GM23338 (cell line): ENCODE results near the gene WDR74. TPM values are rescaled to one million over a fixed set of nuclear protein-coding genes. Genes with fewer than 3 reads are reported as not detected.
A peak's percentile ranks its signal among the peaks of the same experiment; 100 is the strongest.

Source experiments
- ATAC-seq: fragments of 200-7000 bp; cut with Tn5 transposase; 3 replicates; pipeline ENCODE4 v1.9.1; 2020
- DNase-seq: peaks from one replicate; pipeline ENCODE4 v3.0.0-alpha.2; 2015; ENCODE audit warnings: low spot score
- H2AFZ ChIP-seq: fragments of 200-600 bp; sonication (generic); 2 replicates; pipeline ENCODE4 v1.8.0; 2016; ENCODE audit warnings: antibody characterized with exemption, mild to moderate bottlenecking, moderate library complexity
- H3F3A ChIP-seq: fragments of 200-600 bp; sonication (generic); replicated peaks from 2 replicates; pipeline ENCODE4 v1.8.0; 2017; ENCODE audit warnings: antibody characterized with exemption, mixed run types, low read depth
- H3K27ac ChIP-seq: fragments of 200-600 bp; sonication (generic); 2 replicates; pipeline ENCODE4 v1.6.1; 2016; ENCODE audit warnings: low read depth
- H3K27me3 ChIP-seq: fragments of 200-600 bp; sonication (generic); 2 replicates; pipeline ENCODE4 v1.8.0; 2016; ENCODE audit warnings: mild to moderate bottlenecking, mixed run types, moderate library complexity; ENCODE audit not compliant: insufficient read depth
- H3K36me3 ChIP-seq: fragments of 200-600 bp; sonication (generic); 2 replicates; pipeline ENCODE4 v1.8.0; 2016; ENCODE audit warnings: mild to moderate bottlenecking; ENCODE audit not compliant: insufficient read depth
- H3K4me1 ChIP-seq: fragments of 200-600 bp; sonication (generic); 2 replicates; pipeline ENCODE4 v1.8.0; 2016; ENCODE audit warnings: mild to moderate bottlenecking, moderate library complexity; ENCODE audit not compliant: insufficient read depth
- H3K4me2 ChIP-seq: fragments of 200-600 bp; sonication (generic); 2 replicates; pipeline ENCODE4 v1.7.1; 2017; ENCODE audit warnings: mixed run types
- H3K4me3 ChIP-seq: fragments of 200-600 bp; sonication (generic); 2 replicates; pipeline ENCODE4 v1.6.1; 2016; ENCODE audit warnings: mixed run types
- H3K79me2 ChIP-seq: fragments of 200-600 bp; sonication (generic); replicated peaks from 2 replicates; pipeline ENCODE4 v1.8.0; 2017; ENCODE audit warnings: mild to moderate bottlenecking; ENCODE audit not compliant: insufficient read depth
- H3K9me2 ChIP-seq: fragments of 200-600 bp; sonication (generic); 2 replicates; pipeline ENCODE4 v1.8.0; 2017; ENCODE audit not compliant: insufficient read depth
- H4K20me1 ChIP-seq: fragments of 200-600 bp; sonication (generic); replicated peaks from 2 replicates; pipeline ENCODE4 v1.8.0; 2017; ENCODE audit warnings: mild to moderate bottlenecking; ENCODE audit not compliant: insufficient read depth
- H3K27ac Mint-ChIP-seq: 2 replicates; pipeline ENCODE4 v1.8.0; 2020; ENCODE audit warnings: inconsistent platforms, mild to moderate bottlenecking, moderate library complexity, mixed read lengths
- H3K27me3 Mint-ChIP-seq: 3 replicates; pipeline ENCODE4 v1.8.0; 2022; ENCODE audit warnings: low read depth, mild to moderate bottlenecking, moderate library complexity, mixed read lengths, inconsistent platforms; ENCODE audit not compliant: insufficient read depth, poor library complexity
- H3K36me3 Mint-ChIP-seq: 3 replicates; pipeline ENCODE4 v1.8.0; 2021; ENCODE audit warnings: low read depth, mild to moderate bottlenecking, inconsistent platforms, moderate library complexity, mixed read lengths
- H3K4me1 Mint-ChIP-seq: 3 replicates; pipeline ENCODE4 v1.8.0; 2020; ENCODE audit warnings: mild to moderate bottlenecking, inconsistent platforms, mixed read lengths
- H3K4me3 Mint-ChIP-seq: 3 replicates; pipeline ENCODE4 v1.8.0; 2021; ENCODE audit warnings: moderate library complexity, mild to moderate bottlenecking, inconsistent platforms, mixed read lengths
- H3K9me3 Mint-ChIP-seq: 3 replicates; pipeline ENCODE4 v1.8.0; 2020; ENCODE audit warnings: moderate library complexity, mild to moderate bottlenecking, inconsistent platforms, mixed read lengths
- CREB1 ChIP-seq: fragments of 250-450 bp; sonication (Bioruptor Pico); IDR thresholded peaks from 2 replicates; pipeline ENCODE4 v1.5.0; 2020; ENCODE audit warnings: low read depth, mild to moderate bottlenecking, moderate library complexity
- EZH2 ChIP-seq: fragments of 200-600 bp; sonication (generic); IDR thresholded peaks from one replicate; pipeline ENCODE4 v1.8.0; 2017; ENCODE audit warnings: antibody characterized with exemption, mild to moderate bottlenecking, low read depth; ENCODE audit not compliant: unreplicated experiment
- JUNB ChIP-seq: IDR thresholded peaks from one replicate; pipeline ENCODE4 v1.6.1; 2016; ENCODE audit warnings: antibody characterized with exemption; ENCODE audit not compliant: unreplicated experiment
- NANOG ChIP-seq: IDR thresholded peaks from 2 replicates; pipeline ENCODE4 v1.6.1; 2016; ENCODE audit warnings: antibody characterized with exemption, borderline replicate concordance
- POLR2AphosphoS5 ChIP-seq: IDR thresholded peaks from 2 replicates; pipeline ENCODE4 v1.6.1; 2016; ENCODE audit warnings: antibody characterized with exemption, low read depth
- ZNF331 ChIP-seq: fragments of 250-450 bp; sonication (Bioruptor Pico); IDR thresholded peaks from 2 replicates; pipeline ENCODE4 v1.5.0; 2020; ENCODE audit warnings: low read depth, mild to moderate bottlenecking, moderate library complexity
- polyA plus RNA-seq: library from polyadenylated mRNA; unstranded; fragments of >200 nt; fragmentation: Nextera tagmentation; extraction: Ambion mirVana; gene quantifications from 2 replicates; pipeline ENCODE4 v1.2.1, GENCODE V29; 2016
- total RNA-seq: library from RNA; depleted of rRNA; stranded (reverse); fragments of >200 nt; shearing (Covaris generic); gene quantifications from 2 replicates; pipeline ENCODE4 v1.2.3, GENCODE V29; 2014
- TF ChIP-seq, protein P1 (sequence below): IDR thresholded peaks from 2 replicates; pipeline ENCODE4 v1.6.1; 2016; ENCODE audit warnings: antibody characterized with exemption
- TF ChIP-seq, protein P2 (sequence below): fragments of 250-450 bp; sonication (Bioruptor Pico); IDR thresholded peaks from 2 replicates; pipeline ENCODE4 v1.5.0; 2020; ENCODE audit warnings: mild to moderate bottlenecking, moderate library complexity
- TF ChIP-seq, protein P3 (sequence below), 2 experiments: fragments of 200-600 bp in 1 of 2; sonication (generic) in 1 of 2; conservative IDR thresholded peaks; 2 replicates each; pipeline versions ENCODE4 v1.5.1 to v1.6.1; 2016 to 2017; ENCODE audit warnings: antibody characterized with exemption in 2 of 2, low read depth in 2 of 2, mild to moderate bottlenecking in 2 of 2, moderate library complexity in 1 of 2

WDR74 gene
- total and polyA plus RNA-seq, 2 experiments from 2014 or later, result 94.4 to 136 TPM

DNA sequence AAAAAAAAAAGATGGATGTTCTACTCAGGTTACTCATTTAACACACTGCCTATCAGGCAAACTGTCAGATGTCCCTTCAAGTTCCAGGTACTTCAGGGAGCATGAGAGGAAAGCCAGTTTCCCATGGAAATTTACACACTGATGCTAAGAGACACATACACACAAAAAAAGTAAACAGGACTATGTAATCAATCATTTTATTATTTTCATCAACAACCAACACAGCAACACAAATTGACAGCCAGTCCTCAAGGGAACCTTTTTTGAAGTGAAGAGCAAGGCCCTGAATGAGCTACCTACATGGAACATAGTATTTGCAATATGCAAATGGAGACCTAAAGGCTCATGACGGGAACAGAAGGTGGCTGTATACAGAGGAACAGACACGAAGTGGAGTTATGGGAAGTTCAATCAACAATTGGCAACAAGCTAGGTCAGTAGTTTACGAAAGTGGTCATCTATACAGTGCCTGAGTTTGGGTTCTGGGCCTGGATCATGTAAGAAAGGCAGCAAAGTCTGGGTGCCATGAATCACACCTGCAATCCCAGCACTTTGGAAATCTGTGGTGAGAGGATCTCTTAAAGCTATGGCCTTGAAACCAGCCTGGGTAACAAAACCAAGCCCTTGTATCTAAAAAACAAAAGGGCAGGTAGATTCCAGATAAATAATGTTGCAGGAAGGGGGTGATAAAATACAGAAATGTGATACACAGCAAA lies 12.6 kb upstream of the WDR74 start:
- Mint-ChIP-seq H3K4me3 (peak overlapping the region; percentile 98), H3K36me3 (peaks cover 72% of the 10 kb centered on the region), H3K9me3 (peaks cover 30% of the 10 kb centered on the region), H3K27ac (peak overlapping the region; percentile 72), H3K27me3 (peaks cover 69% of the 10 kb centered on the region), H3K4me1 (peaks cover 22% of the 10 kb centered on the region; the same call in 2 of the 3 replicates)
- Histone ChIP-seq H3K4me3 (peak overlapping the region; percentile 100), H3K79me2 (peaks cover 44% of the 10 kb centered on the region), H3F3A (peaks cover 58% of the 10 kb centered on the region), H3K27me3 (no peaks in the 10 kb centered on the region), H3K4me2 (0 out of 2 replicates have a peak overlapping the region, but pooled peaks have one; percentile 11), H2AFZ (no peak overlapping the region), H3K36me3 (peaks cover 36% of the 10 kb centered on the region), H3K27ac (peak overlapping the region; percentile 97), H4K20me1 (peaks cover 21% of the 10 kb centered on the region), H3K9me2 (no peaks in the 10 kb centered on the region), H3K4me1 (peaks cover 19% of the 10 kb centered on the region; the same call in 1 of the 2 replicates)
- ATAC-seq (no peak), DNase-seq (peak; percentile 24)
- TF ChIP-seq JUNB (no peak), NANOG (0 out of 2 replicates have a peak, but pooled peaks have one; percentile 1)

DNA sequence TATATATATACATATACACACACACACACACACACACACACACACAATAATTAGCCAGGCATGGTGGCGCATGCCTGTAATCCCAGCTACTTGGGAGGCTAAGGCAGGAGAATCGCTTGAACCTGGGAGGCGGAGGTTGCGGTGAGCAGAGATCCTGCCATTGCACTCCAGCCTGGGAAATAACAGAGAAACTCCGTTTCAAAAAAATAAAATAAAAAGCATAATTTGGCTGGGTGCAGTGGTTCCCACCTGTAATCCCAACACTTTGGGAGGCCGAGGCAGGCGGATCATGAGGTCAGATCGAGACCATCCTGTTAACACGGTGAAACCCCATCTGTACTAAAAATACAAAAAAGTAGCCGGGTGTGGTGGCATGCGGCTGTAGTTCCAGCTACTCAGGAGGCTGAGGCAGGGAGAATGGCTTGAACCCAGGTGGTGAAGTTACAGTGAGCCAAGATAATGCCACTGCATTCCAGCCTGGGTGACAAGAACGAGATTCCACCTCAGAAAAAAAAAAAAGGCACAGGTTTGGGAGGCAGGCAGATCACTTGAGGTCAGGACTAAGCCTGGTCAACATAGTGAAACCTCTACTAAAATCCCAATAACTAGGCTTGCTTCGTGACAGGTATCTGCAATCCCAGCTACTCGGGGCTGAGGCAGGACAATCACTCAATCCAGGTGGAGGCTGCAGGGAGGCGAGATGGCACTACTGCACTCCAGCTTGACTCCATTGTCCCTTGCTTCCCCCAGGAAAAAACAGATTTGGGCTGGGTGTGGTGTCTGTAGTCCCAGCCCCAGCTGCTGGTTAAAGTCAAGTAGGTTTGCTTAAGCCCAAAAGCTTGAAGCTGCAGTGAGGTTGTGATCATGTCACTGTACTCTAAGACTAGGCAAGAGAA lies 11.8 kb upstream of the WDR74 start:
- Histone ChIP-seq H3K4me2 (no peak overlapping the region), H3K27ac (peak overlapping the region; percentile 97)
- TF ChIP-seq POLR2AphosphoS5 (peak; percentile 76), ZNF331 (CRISPR knock-in tag) (no peak), NANOG (0 out of 2 replicates have a peak, but pooled peaks have one; percentile 2), EZH2 (no peak), CREB1 (CRISPR knock-in tag) (no peak), JUNB (no peak)
- TF ChIP-seq, protein P1, sequence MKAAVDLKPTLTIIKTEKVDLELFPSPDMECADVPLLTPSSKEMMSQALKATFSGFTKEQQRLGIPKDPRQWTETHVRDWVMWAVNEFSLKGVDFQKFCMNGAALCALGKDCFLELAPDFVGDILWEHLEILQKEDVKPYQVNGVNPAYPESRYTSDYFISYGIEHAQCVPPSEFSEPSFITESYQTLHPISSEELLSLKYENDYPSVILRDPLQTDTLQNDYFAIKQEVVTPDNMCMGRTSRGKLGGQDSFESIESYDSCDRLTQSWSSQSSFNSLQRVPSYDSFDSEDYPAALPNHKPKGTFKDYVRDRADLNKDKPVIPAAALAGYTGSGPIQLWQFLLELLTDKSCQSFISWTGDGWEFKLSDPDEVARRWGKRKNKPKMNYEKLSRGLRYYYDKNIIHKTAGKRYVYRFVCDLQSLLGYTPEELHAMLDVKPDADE, result no peak
- TF ChIP-seq, protein P2, sequence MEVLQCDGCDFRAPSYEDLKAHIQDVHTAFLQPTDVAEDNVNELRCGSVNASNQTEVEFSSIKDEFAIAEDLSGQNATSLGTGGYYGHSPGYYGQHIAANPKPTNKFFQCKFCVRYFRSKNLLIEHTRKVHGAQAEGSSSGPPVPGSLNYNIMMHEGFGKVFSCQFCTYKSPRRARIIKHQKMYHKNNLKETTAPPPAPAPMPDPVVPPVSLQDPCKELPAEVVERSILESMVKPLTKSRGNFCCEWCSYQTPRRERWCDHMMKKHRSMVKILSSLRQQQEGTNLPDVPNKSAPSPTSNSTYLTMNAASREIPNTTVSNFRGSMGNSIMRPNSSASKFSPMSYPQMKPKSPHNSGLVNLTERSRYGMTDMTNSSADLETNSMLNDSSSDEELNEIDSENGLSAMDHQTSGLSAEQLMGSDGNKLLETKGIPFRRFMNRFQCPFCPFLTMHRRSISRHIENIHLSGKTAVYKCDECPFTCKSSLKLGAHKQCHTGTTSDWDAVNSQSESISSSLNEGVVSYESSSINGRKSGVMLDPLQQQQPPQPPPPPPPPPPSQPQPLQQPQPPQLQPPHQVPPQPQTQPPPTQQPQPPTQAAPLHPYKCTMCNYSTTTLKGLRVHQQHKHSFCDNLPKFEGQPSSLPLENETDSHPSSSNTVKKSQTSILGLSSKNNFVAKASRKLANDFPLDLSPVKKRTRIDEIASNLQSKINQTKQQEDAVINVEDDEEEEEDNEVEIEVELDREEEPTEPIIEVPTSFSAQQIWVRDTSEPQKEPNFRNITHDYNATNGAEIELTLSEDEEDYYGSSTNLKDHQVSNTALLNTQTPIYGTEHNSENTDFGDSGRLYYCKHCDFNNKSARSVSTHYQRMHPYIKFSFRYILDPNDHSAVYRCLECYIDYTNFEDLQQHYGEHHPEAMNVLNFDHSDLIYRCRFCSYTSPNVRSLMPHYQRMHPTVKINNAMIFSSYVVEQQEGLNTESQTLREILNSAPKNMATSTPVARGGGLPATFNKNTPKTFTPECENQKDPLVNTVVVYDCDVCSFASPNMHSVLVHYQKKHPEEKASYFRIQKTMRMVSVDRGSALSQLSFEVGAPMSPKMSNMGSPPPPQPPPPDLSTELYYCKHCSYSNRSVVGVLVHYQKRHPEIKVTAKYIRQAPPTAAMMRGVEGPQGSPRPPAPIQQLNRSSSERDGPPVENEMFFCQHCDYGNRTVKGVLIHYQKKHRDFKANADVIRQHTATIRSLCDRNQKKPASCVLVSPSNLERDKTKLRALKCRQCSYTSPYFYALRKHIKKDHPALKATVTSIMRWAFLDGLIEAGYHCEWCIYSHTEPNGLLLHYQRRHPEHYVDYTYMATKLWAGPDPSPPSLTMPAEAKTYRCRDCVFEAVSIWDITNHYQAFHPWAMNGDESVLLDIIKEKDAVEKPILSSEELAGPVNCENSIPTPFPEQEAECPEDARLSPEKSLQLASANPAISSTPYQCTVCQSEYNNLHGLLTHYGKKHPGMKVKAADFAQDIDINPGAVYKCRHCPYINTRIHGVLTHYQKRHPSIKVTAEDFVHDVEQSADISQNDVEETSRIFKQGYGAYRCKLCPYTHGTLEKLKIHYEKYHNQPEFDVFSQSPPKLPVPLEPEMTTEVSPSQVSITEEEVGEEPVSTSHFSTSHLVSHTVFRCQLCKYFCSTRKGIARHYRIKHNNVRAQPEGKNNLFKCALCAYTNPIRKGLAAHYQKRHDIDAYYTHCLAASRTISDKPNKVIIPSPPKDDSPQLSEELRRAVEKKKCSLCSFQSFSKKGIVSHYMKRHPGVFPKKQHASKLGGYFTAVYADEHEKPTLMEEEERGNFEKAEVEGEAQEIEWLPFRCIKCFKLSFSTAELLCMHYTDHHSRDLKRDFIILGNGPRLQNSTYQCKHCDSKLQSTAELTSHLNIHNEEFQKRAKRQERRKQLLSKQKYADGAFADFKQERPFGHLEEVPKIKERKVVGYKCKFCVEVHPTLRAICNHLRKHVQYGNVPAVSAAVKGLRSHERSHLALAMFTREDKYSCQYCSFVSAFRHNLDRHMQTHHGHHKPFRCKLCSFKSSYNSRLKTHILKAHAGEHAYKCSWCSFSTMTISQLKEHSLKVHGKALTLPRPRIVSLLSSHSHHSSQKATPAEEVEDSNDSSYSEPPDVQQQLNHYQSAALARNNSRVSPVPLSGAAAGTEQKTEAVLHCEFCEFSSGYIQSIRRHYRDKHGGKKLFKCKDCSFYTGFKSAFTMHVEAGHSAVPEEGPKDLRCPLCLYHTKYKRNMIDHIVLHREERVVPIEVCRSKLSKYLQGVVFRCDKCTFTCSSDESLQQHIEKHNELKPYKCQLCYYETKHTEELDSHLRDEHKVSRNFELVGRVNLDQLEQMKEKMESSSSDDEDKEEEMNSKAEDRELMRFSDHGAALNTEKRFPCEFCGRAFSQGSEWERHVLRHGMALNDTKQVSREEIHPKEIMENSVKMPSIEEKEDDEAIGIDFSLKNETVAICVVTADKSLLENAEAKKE (CRISPR knock-in tag), result 0 out of 2 replicates have a peak, but pooled peaks have one; percentile 27
- TF ChIP-seq, protein P3, sequence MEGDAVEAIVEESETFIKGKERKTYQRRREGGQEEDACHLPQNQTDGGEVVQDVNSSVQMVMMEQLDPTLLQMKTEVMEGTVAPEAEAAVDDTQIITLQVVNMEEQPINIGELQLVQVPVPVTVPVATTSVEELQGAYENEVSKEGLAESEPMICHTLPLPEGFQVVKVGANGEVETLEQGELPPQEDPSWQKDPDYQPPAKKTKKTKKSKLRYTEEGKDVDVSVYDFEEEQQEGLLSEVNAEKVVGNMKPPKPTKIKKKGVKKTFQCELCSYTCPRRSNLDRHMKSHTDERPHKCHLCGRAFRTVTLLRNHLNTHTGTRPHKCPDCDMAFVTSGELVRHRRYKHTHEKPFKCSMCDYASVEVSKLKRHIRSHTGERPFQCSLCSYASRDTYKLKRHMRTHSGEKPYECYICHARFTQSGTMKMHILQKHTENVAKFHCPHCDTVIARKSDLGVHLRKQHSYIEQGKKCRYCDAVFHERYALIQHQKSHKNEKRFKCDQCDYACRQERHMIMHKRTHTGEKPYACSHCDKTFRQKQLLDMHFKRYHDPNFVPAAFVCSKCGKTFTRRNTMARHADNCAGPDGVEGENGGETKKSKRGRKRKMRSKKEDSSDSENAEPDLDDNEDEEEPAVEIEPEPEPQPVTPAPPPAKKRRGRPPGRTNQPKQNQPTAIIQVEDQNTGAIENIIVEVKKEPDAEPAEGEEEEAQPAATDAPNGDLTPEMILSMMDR (conservative IDR thresholded peaks at IDR 0.05; ENCODE audit: low read depth in 2 of 2), result no peak

More for the DNA sequence above, 11.8 kb upstream of the WDR74 start:
- Mint-ChIP-seq H3K9me3 (peaks cover 36% of the 10 kb centered on the region), H3K27me3 (peaks cover 63% of the 10 kb centered on the region), H3K4me1 (peaks cover 22% of the 10 kb centered on the region; the same call in 2 of the 3 replicates), H3K4me3 (peak overlapping the region; percentile 98), H3K27ac (peak overlapping the region; percentile 72), H3K36me3 (peaks cover 65% of the 10 kb centered on the region)
- Histone ChIP-seq H3F3A (peaks cover 58% of the 10 kb centered on the region), H3K36me3 (peaks cover 36% of the 10 kb centered on the region), H3K79me2 (peaks cover 36% of the 10 kb centered on the region), H2AFZ (no peak overlapping the region), H3K4me1 (peaks cover 18% of the 10 kb centered on the region; the same call in 1 of the 2 replicates), H4K20me1 (peaks cover 21% of the 10 kb centered on the region), H3K27me3 (no peaks in the 10 kb centered on the region), H3K4me3 (peak overlapping the region; percentile 100; the same call in 1 of the 2 replicates), H3K9me2 (no peaks in the 10 kb centered on the region)
- peak; percentile 32 for ATAC-seq
- peak; percentile 67 for DNase-seq
